Transverse colon (tissue), 4 donors: Measurements from ENCODE around the gene KIF2A. TPM values are rescaled to one million over a fixed set of nuclear protein-coding genes. Genes with fewer than 3 reads are reported as not detected.

Source experiments
- DNase-seq: peaks from one replicate; pipeline ENCODE4 v3.0.0-alpha.2; 2019
- H3K27ac ChIP-seq, 4 donors: fragments of 200-600 bp; sonication (generic); 2 replicates each; pipeline ENCODE4 v1.5.1; 2016 to 2018; ENCODE audit warnings: inconsistent platforms in 4 of 4
- H3K27me3 ChIP-seq: fragments of 200-600 bp; sonication (generic); 2 replicates; pipeline ENCODE4 v1.5.1; 2017; ENCODE audit warnings: inconsistent platforms
- H3K36me3 ChIP-seq, 4 donors: fragments of 200-600 bp; sonication (generic); 2 replicates each; pipeline ENCODE4 v1.5.1; 2017 to 2019; ENCODE audit warnings: inconsistent platforms in 4 of 4
- H3K4me1 ChIP-seq, 4 donors: fragments of 200-600 bp; sonication (generic); 2 replicates each; pipeline ENCODE4 v1.5.1; 2017 to 2020; ENCODE audit warnings: inconsistent platforms in 4 of 4
- H3K4me3 ChIP-seq, 4 donors: fragments of 200-600 bp; sonication (generic); 1 replicate in 1 of 4; 2 replicates in 3 of 4; pipeline versions ENCODE4 v1.5.1 to v1.6.1; 2017 to 2019; ENCODE audit warnings: inconsistent platforms in 4 of 4
- H3K9me3 ChIP-seq, 2 donors: fragments of 200-600 bp; sonication (generic); 2 replicates each; pipeline ENCODE4 v1.5.1; 2017 to 2019; ENCODE audit warnings: inconsistent platforms in 2 of 2
- EP300 ChIP-seq: sonication (generic); formaldehyde crosslinking; IDR thresholded peaks from one replicate; pipeline ENCODE4 v1.6.1; 2017; ENCODE audit warnings: antibody characterized with exemption, low read depth
- POLR2A ChIP-seq: fragments of 450-650 bp; IDR thresholded peaks from one replicate; pipeline ENCODE4 v1.6.1; 2016; ENCODE audit warnings: antibody characterized with exemption, mild to moderate bottlenecking, moderate library complexity
- POLR2AphosphoS5 ChIP-seq, 3 donors: sonication (generic); formaldehyde crosslinking; IDR thresholded peaks; one replicate each; pipeline ENCODE4 v1.6.1; 2016; ENCODE audit warnings: antibody characterized with exemption in 3 of 3
- WGBS, 2 donors: methylation state at CpG; one replicate each; pipeline ENCODE4 v1.1.5; 2018; ENCODE audit warnings: low coverage in 1 of 2; 5-methylcytosine and 5-hydroxymethylcytosine counted together
- in situ Hi-C, 4 donors: fragments of 200-750 bp; cut with MboI; loops; one replicate each; pipeline versions ENCODE4 v1.15.0 to v1.15.1; 2017; ENCODE audit warnings: low sequenced_read_pairs in 3 of 4, low pct_ligation_motif_present in 1 of 4, low pct_unique_long_range_greater_than_20kb in 1 of 4
- intact Hi-C: fragments of 100-400 bp; cut with DNase I; formaldehyde crosslinking; loops from one replicate; pipeline ENCODE4 v1.15.1; 2023; ENCODE audit warnings: low total_unique reads
- total RNA-seq, 4 donors: library from RNA; depleted of rRNA; stranded (reverse); fragments of >200 nt; gene quantifications; one replicate each; pipeline ENCODE4 v1.1.0, GENCODE V29; 2016
- TF ChIP-seq, protein P1 (sequence below), 5 experiments: fragments of 200-600 bp in 3 of 5; fragments of 450-650 bp in 2 of 5; sonication (generic) in 3 of 5; IDR thresholded peaks; 1 replicate in 2 of 5; 2 replicates in 3 of 5; pipeline ENCODE4 v1.5.1; 2016 to 2017; ENCODE audit warnings: antibody characterized with exemption in 5 of 5, inconsistent platforms in 3 of 5, mild to moderate bottlenecking in 2 of 5, moderate library complexity in 1 of 5

Gene KIF2A
- total RNA-seq, 4 donors from 2014 or later = 15.3 to 61.9 (median 32.7) TPM

DNA sequence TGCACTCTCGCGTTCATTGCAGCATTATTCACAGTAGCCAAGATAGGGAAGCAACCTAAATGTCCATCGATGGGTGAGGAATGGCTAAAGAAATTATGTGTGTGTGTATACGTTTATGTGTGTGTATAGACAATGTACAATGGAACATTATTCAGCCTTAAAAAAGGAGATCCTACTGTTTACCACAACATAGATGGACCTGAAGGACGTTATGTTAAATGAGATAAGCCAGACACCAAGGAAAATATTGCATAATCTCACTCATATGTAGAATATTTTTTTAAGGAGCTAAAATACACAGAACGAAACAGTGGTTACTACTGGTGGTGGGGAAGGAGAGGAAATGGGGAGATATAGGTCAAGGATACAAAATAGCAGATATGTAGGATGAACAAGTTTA lies 2.4 kb downstream of the KIF2A start:
- in situ Hi-C loops = no loop called here
- intact Hi-C loops = no loop called here

DNA sequence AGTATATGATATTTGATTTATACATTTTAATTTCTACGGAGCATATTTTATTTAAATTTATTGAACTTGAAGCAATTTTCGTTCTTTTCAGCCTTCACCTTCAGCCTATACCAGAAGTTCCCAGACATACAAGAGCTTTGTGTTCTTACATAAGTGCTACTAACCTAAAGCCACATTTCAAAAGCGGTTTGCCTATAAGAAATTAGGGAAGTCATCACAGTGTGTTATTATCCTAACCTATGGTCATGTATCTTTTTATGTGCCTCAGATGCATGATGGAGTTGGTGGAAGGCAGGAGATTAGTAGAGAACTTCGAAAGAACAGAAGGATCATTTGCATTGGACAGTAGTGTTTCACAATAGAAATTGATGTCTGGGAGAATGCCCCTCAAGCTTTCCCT lies 3.1 kb downstream of the KIF2A start:
- no peak overlapping the region for H3K27ac ChIP-seq
- no peak overlapping the region for H3K4me3 ChIP-seq
- WGBS, 2 donors = 78 to 89% methylated on average over 3 to 4 of the region's 4 CpGs
- H3K36me3 ChIP-seq = no peaks in the 10 kb centered on the region
- H3K4me1 ChIP-seq = peaks cover 15 to 49% (median 21%) of the 10 kb centered on the region in 4 donors
- no peaks in the 10 kb centered on the region for H3K9me3 ChIP-seq
- intact Hi-C loops (no loop called here), in situ Hi-C loops (no loop called here)
- no peak for DNase-seq
- H3K27me3 ChIP-seq = no peaks in the 10 kb centered on the region
- TF ChIP-seq POLR2AphosphoS5 (IDR thresholded peaks at IDR 0.05) (no peak), POLR2A (no peak), EP300 (no peak)
- TF ChIP-seq, protein P1, sequence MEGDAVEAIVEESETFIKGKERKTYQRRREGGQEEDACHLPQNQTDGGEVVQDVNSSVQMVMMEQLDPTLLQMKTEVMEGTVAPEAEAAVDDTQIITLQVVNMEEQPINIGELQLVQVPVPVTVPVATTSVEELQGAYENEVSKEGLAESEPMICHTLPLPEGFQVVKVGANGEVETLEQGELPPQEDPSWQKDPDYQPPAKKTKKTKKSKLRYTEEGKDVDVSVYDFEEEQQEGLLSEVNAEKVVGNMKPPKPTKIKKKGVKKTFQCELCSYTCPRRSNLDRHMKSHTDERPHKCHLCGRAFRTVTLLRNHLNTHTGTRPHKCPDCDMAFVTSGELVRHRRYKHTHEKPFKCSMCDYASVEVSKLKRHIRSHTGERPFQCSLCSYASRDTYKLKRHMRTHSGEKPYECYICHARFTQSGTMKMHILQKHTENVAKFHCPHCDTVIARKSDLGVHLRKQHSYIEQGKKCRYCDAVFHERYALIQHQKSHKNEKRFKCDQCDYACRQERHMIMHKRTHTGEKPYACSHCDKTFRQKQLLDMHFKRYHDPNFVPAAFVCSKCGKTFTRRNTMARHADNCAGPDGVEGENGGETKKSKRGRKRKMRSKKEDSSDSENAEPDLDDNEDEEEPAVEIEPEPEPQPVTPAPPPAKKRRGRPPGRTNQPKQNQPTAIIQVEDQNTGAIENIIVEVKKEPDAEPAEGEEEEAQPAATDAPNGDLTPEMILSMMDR (IDR thresholded peaks at IDR 0.05) = no peak

More for the DNA sequence above, 2.4 kb downstream of the KIF2A start:
- TF ChIP-seq EP300 (no peak), POLR2A (no peak), POLR2AphosphoS5 (IDR thresholded peaks at IDR 0.05) (no peak)
- TF ChIP-seq, protein P1 (IDR thresholded peaks at IDR 0.05) = no peak
- DNase-seq = no peak
- no peaks in the 10 kb centered on the region for H3K36me3 ChIP-seq
- 75 to 87% methylated on average over 6 of the region's 6 CpGs for WGBS, 2 donors
- H3K27me3 ChIP-seq = no peaks in the 10 kb centered on the region
- no peak overlapping the region for H3K27ac ChIP-seq
- no peaks in the 10 kb centered on the region for H3K9me3 ChIP-seq
- H3K4me1 ChIP-seq = peaks cover 15 to 43% (median 21%) of the 10 kb centered on the region in 4 donors
- H3K4me3 ChIP-seq = no peak overlapping the region

DNA sequence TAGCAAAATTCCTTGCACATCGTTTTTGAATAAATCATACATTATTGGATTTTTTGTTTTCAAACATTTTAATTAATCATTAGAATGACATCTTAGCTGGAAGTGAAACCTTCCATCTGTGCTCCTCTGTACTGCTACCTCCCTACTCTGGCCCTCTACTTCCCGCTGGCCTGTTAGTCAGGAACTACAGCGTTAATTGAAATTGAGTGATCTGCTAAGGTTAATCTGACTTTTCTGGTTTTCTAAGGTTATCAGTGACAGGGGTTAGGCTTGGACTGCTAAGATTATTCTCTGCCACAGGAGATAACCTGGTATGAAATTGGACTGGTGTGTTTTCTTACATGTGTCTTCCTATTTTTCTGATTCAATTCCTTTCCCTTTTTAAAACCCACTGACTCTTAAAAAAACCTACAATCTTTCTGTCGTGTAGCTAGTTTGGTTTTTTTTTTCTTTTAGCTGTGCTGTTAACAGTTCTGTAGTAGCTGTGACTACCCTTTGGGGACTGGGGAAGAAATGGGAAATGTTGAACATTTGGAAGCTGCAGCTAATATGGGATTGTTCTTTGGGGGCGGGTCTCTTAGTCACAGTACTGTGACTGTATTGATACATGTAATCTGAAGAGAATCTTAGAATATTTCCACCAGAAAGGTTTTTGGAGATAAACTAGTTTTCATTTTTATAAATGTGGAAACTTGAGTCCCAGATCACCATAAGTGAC lies 4.6 kb downstream of the KIF2A start:
- TF ChIP-seq POLR2A (no peak), POLR2AphosphoS5 (IDR thresholded peaks at IDR 0.05) (no peak), EP300 (no peak)
- TF ChIP-seq, protein P1 (IDR thresholded peaks at IDR 0.05) = no peak
- Histone ChIP-seq H3K4me1 (peaks cover 10 to 51% (median 16%) of the 10 kb centered on the region in 4 donors), H3K36me3 (no peaks in the 10 kb centered on the region), H3K27me3 (no peaks in the 10 kb centered on the region), H3K9me3 (no peaks in the 10 kb centered on the region), H3K4me3 (no peak overlapping the region), H3K27ac (no peak overlapping the region)
- in situ Hi-C loops (no loop called here), intact Hi-C loops (no loop called here)
- 81 to 92% methylated on average over 4 to 5 of the region's 5 CpGs for WGBS, 2 donors
- no peak for DNase-seq

DNA sequence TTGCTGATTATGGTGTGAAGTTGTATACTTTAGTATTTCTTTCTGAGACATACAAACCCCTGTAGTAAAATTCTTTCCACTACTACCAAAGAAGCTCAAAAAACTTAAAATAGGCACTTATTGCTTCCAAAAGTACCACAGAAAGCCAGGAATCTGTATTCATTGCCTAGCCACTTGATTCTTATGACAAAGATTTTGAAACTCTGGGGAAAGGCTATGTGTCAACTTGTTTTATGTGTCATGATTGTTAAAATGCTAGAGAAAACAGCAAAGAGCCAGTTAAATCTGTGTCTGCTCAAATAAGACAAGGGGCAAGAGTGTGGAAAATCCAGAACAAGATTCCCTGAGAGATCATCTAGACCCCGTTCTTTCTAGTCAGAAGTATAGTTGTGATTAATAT lies 6.0 kb downstream of the KIF2A start:
- intact Hi-C loops (no loop called here), in situ Hi-C loops (no loop called here)
- WGBS, 2 donors = 73 to 77% methylated on average over 1 of the region's 1 CpG
- H3K4me3 ChIP-seq = no peak overlapping the region
- DNase-seq = no peak
- H3K27me3 ChIP-seq = no peaks in the 10 kb centered on the region
- peak overlapping the region in 1 of 4 donors; percentile 16 for H3K27ac ChIP-seq
- TF ChIP-seq, protein P1 (IDR thresholded peaks at IDR 0.05) = no peak
- TF ChIP-seq EP300 (no peak), POLR2A (no peak), POLR2AphosphoS5 (IDR thresholded peaks at IDR 0.05) (no peak)
- H3K4me1 ChIP-seq = peaks cover 8 to 51% (median 15%) of the 10 kb centered on the region in 4 donors
- H3K9me3 ChIP-seq = no peaks in the 10 kb centered on the region
- H3K36me3 ChIP-seq = no peaks in the 10 kb centered on the region
